NK-92 (cell line): ENCODE measurements around the gene ELAVL2.
"Not testable (repeated sequence)": the region's sequence is repeated elsewhere in the genome, so short reads cannot be mapped to it uniquely, and the experiment has no call there.

Experiments used
- DNase-seq: peaks from one replicate; lab custom pipeline; 2025; ENCODE audit not compliant: unreplicated experiment; lab: John Stamatoyannopoulos, UW

ELAVL2 gene

GRCh38 chr9:23725279-23725946 is 100.6 kb downstream of the ELAVL2 start:
- no peak for DNase-seq

- no peak for DNase-seq
Observed at GRCh38 chr9:23723672-23724071, 102.4 kb downstream of the ELAVL2 start.

- DNase-seq = not testable (repeated sequence)
Observed at GRCh38 chr9:23723048-23723447, 103.0 kb downstream of the ELAVL2 start.

GRCh38 chr9:23721466-23721865 is 104.6 kb downstream of the ELAVL2 start:
- DNase-seq = no peak

GRCh38 chr9:23717505-23717904 is 108.5 kb downstream of the ELAVL2 start:
- DNase-seq = no peak

GRCh38 chr9:23707249-23707648 is 118.8 kb downstream of the ELAVL2 start:
- no peak for DNase-seq

- no peak for DNase-seq
Observed at GRCh38 chr9:23702311-23702922, 123.6 kb downstream of the ELAVL2 start.

- no peak for DNase-seq
Observed at GRCh38 chr9:23701291-23701690, 124.7 kb downstream of the ELAVL2 start.

- DNase-seq = no peak
Observed at GRCh38 chr9:23700359-23700758, 125.7 kb downstream of the ELAVL2 start.

GRCh38 chr9:23698161-23698560 is 127.9 kb downstream of the ELAVL2 start:
- DNase-seq = no peak

- DNase-seq = no peak
Observed at GRCh38 chr9:23695572-23695971, 130.5 kb downstream of the ELAVL2 start.

- no peak for DNase-seq
Observed at GRCh38 chr9:23693374-23693773, 132.7 kb downstream of the ELAVL2 start.

- no peak for DNase-seq
Observed at GRCh38 chr9:23686896-23687295, 139.1 kb downstream of the ELAVL2 start.

GRCh38 chr9:23686257-23686656 is 139.8 kb downstream of the ELAVL2 start:
- DNase-seq = no peak

GRCh38 chr9:23683611-23684061 is 142.4 kb downstream of the ELAVL2 start:
- DNase-seq = no peak

- no peak for DNase-seq
Observed at GRCh38 chr9:23682891-23683431, 143.1 kb downstream of the ELAVL2 start.

GRCh38 chr9:23682352-23682751 is 143.7 kb downstream of the ELAVL2 start:
- no peak for DNase-seq

- DNase-seq = no peak
Observed at GRCh38 chr9:23677446-23677845, 148.6 kb downstream of the ELAVL2 start.

GRCh38 chr9:23674016-23674585 is 151.9 kb downstream of the ELAVL2 start:
- no peak for DNase-seq

GRCh38 chr9:23672151-23672550 is 153.9 kb downstream of the ELAVL2 start:
- DNase-seq = no peak

GRCh38 chr9:23669776-23670175 is 156.3 kb downstream of the ELAVL2 start:
- no peak for DNase-seq

- no peak for DNase-seq
Observed at GRCh38 chr9:23665635-23666034, 160.4 kb downstream of the ELAVL2 start.
